ENCODE measurements around the gene ANKRD31.
A peak's percentile ranks its signal among the peaks of the same experiment; 100 is the strongest.
"Not testable (repeated sequence)": the region's sequence is repeated elsewhere in the genome, so short reads cannot be mapped to it uniquely, and the experiment has no call there.

ANKRD31 gene, protein sequence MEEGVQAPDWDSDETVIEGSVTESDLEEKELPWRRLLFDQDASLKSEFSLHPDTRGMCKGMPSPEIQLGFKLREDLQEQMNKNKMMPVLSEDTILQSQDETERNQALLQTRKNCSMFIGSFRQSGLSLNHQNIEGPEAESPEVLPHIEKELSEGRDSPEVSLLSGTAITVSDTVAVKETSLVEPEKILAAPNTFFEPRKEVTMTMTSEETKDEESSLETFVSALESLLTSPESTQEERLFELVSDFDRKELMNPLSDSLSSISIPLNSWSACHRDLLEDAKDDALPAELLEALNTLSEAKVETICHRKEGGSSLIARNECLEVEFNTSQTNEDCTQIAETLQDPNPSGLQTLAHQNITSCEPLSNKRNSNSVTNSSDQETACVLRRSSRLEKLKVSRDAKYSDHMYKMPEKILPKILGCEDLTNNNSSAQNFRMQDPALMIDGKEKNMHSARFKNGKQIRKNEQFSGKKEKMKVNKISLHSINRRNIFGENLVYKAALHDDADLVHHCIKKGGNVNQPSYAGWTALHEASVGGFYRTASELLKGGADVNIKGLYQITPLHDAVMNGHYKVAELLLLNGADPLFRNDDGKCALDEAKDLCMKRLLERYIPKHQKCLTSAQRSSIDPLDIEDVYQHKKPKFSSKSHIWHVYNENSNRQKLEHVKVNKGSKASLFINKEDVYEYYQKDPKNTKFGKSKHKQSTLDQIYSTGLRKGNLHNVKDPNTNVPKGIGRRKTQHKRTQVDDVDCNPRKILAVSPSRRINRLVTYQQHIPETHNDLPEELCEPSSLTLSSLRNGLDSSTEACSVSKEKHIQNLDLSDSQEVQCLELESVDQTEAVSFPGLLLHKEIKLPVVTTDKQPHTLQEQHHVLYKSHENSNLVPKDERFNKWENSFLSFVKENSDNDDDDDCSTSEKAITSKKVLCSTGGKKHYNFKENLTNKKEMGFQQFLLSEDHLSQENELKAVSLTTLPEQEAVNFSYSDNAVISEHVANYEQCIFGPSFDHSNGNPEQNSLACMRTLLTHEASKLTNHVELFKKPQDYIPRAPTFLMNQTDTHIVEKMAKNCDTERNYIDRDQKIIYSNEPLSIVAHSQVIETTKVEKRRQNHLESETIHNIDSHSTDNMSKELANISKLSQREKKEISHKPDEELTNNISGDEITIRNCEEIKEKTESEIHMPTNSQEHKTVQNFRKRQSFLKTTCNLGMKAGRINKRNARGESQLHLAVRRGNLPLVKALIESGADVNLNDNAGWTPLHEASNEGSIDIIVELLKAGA (N-terminal part only)

DNA sequence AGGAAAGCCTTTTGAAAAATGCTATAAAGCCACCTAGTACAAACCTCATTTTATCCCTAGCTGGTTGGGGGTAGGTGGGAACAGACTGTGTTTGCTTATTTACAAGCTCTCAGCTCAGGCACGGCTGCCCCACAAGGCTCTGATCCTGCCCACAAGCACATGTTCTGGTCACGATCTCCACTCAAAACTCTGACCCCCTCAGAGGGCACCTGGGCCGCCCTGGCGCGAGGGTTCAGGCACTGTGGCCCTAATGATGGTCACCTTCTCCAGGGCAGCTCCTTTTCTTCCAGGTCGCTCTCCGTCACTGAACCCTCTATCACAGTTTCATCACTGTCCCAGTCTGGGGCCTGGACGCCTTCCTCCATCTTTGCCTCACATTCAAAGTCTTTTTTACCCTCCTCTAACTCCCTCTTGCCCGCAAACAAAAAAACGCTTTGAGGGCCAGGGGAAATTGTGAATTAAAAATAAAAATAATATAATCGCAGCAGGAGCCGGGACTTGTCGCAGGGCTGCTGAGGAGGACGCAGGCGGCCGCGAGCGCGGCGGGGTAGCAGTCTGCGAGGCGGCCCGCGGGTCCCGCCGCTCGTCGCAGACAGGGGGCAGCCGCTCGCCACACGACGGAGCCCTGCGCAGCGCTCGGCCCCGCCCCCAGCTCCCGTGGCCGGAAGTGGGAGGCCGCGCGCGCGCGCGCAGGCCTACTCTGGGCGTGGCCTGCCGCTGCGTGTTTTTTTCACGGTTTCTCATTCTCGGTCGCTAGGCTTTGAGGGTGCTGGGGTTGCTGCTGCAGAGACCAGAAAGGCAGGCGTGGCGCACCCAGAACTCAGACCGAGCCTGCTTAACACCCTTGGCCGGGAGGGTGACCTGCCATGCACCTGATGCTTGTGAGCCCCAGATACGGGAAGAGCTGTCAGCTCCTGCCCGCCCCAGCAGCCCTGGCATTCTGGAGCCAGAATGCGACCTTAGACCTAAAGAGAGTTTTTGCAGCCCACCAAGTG lies at the start of gene ANKRD31:
ANKRD31 (minus strand) TSS at position 557 of the 995 bp plus-strand sequence; CDS start at position 365, 192 bp downstream.
- in situ Hi-C loops (cut with HindIII; ENCODE audit: low pct_unique_long_range_greater_than_20kb, low sequenced_read_pairs): no loop called here
- TF ChIP-seq JUND (IDR thresholded peaks at IDR 0.05; ENCODE audit: low read depth): no peak
- DNase-seq (ENCODE audit: low read depth in 1 of 2, low spot score in 1 of 2): peak; percentile 78 to 89

DNA sequence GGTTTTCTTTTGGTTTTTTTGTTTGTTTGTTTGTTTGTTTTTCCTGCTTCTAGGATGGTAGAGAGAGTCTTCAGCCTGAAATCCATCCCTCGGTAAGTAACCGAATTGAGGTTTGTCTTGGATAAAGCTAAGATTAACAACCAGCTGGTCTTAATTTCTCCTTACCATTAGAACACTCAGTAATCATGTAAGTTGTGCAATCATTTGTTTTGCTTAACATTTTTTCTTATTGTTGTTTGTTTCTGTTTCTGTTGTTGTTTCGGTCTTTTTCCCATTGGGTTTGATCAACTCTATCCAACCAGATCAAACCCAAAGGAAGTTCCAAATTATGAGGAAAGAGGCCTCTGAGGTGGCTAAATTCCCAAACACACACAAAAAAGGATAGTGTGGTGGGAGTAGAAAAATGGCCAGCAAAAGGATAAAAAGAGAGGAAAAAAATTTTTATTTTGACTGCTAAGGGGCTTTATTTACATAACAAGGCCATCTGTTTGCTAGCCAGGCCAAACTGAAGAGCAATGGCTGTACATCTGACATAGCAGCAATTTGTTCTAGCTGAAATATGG lies 49.6 kb upstream of the ANKRD31 start:
- in situ Hi-C loops (cut with HindIII; ENCODE audit: low pct_unique_long_range_greater_than_20kb, low sequenced_read_pairs): no loop called here
- no peak for TF ChIP-seq JUND (IDR thresholded peaks at IDR 0.05; ENCODE audit: low read depth)

DNA sequence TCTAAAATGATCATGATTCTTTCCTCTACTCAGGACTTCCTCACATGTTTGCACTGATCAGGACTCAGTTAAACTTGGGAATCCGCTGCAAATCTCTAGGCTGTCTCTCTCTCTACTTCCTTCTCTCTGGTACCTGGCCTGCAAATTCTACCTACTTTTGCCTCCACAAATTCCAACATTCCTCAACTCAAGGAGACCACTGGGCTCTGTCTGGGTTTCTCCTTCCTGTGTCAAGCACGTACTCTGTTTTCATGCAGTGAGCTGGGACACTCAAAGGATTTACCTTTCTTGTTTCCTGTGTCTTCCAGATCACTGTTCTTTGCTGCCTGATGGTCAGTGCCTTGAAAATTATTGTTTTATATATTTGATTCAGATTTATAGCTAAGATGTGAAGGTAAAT lies 45.9 kb upstream of the ANKRD31 start:
- no peak for DNase-seq (ENCODE audit: low read depth in 1 of 2, low spot score in 1 of 2)
- TF ChIP-seq JUND (IDR thresholded peaks at IDR 0.05; ENCODE audit: low read depth): no peak
- in situ Hi-C loops (cut with HindIII; ENCODE audit: low pct_unique_long_range_greater_than_20kb, low sequenced_read_pairs): no loop called here

More for the DNA sequence above, 49.6 kb upstream of the ANKRD31 start:
- no peak for DNase-seq (ENCODE audit: low read depth in 1 of 2, low spot score in 1 of 2)

DNA sequence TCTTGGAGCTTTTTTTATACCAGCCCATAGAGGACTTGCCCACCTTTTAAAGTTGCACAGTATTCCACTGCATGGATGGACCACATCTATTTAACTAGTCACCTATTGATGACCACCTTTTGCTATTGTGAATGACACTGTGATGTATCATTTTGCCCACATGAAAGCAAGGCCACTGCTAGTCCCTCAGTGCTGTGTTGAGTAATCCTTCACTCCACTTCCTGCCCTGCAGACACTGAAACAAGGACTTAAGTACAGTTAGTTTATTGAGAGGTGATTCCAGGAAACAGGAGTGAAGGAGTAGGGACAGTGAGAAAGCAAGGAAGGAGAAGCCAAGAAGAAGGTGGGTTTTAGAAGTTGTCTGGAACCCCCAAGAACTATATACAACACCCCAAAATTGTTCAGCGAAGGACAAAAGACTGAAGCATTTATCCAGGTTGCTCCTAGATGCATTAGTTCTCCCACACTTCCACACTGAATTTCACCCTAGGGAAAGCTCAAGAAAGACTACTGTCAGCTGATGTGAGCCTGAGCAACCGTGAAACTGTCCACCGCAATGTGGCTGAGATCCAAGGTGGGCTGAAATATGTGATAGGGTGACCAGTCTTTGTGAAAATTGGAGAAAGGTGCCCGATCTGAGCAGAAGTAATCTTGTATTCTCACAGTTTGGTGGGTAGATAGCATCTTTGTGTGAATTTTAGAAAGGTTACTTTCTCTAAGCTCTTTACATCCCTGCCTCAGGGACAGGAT lies 45.2 kb upstream of the ANKRD31 start:
- DNase-seq (ENCODE audit: low read depth in 1 of 2, low spot score in 1 of 2): no peak
- in situ Hi-C loops (cut with HindIII; ENCODE audit: low pct_unique_long_range_greater_than_20kb, low sequenced_read_pairs): no loop called here
- no peak for TF ChIP-seq JUND (IDR thresholded peaks at IDR 0.05; ENCODE audit: low read depth)

DNA sequence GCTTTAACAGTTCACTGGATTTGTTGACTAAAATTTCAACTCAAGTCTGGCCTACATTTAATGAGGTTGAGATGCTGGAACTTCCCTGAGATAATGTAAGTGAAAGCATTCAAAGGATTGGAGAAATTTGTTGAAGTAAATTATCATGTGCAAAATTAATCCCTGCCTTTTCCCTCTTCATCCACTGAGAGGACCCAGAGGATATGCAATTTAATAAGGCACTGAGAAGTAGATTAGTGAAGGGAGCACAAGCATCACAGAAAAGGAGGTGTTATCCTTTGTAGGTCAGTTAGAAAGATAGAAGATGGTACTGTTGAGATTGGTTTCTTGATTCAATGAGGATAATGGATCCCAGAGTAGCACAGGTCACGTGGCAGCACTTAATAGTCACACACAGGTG lies 42.6 kb upstream of the ANKRD31 start:
- TF ChIP-seq JUND (IDR thresholded peaks at IDR 0.05; ENCODE audit: low read depth): no peak
- DNase-seq (ENCODE audit: low read depth in 1 of 2, low spot score in 1 of 2): no peak
- in situ Hi-C loops (cut with HindIII; ENCODE audit: low pct_unique_long_range_greater_than_20kb, low sequenced_read_pairs): no loop called here

DNA sequence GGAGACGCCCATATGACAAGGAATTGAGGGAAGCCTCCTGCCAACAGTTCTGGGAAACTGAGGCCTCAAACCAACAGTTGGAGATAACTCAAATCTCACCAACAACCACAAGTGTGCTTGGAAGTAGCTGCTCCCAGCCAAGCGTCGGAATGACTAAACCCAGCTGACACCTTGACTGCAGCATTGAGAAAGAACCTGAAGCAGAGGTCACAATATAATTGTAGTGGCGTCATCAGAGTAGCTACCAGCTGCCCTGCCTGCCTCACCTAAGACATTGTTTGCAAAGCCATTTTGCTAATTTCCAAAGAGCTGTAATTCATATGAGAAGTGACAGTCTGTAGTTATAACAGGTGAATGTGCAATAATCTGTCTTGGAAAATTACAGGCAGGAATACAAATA lies 40.8 kb upstream of the ANKRD31 start:
- no peak for DNase-seq (ENCODE audit: low read depth in 1 of 2, low spot score in 1 of 2)
- in situ Hi-C loops (cut with HindIII; ENCODE audit: low pct_unique_long_range_greater_than_20kb, low sequenced_read_pairs): no loop called here
- no peak for TF ChIP-seq JUND (IDR thresholded peaks at IDR 0.05; ENCODE audit: low read depth)

DNA sequence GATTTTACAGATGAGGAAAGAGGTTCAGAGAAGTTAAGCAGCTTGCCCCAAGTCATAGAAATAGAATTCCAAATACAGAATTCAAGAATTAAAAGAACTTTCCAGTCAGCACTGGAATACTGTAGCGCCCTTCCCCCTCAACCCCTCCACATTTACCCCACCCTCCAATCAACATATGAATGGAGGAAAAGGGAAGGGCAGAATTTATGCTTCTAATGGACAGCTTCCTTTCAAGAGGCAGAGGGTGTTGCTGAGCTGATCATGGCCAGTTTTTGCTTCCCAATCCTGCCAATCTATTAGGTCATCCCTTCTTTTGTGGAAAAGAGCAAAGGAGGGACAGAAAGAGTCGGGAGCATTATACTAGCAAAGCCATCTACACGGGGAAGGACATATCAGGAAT lies 39.1 kb upstream of the ANKRD31 start:
- no peak for DNase-seq (ENCODE audit: low read depth in 1 of 2, low spot score in 1 of 2)
- no peak for TF ChIP-seq JUND (IDR thresholded peaks at IDR 0.05; ENCODE audit: low read depth)
- in situ Hi-C loops (cut with HindIII; ENCODE audit: low pct_unique_long_range_greater_than_20kb, low sequenced_read_pairs): no loop called here

DNA sequence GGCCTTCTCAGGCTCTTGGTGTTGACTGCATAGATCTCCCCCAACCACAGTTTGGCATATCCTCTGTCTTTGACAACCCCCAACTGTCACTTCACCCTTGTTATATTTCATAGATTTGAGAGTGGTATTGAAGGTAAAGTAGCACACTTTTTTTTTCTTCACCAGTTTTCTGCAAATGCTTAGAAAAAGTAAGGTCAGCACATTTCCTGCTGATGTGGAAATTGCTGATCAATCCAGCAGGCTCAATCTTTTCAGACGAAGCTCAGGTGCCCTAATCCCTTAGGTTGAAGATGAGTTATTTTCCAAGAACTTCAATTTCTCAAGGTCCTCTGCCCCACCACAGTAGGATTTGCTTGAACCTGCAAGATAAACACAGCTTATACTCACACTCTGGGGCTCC lies 38.5 kb upstream of the ANKRD31 start:
- DNase-seq (ENCODE audit: low read depth in 1 of 2, low spot score in 1 of 2): no peak
- in situ Hi-C loops (cut with HindIII; ENCODE audit: low pct_unique_long_range_greater_than_20kb, low sequenced_read_pairs): no loop called here
- TF ChIP-seq JUND (IDR thresholded peaks at IDR 0.05; ENCODE audit: low read depth): no peak

DNA sequence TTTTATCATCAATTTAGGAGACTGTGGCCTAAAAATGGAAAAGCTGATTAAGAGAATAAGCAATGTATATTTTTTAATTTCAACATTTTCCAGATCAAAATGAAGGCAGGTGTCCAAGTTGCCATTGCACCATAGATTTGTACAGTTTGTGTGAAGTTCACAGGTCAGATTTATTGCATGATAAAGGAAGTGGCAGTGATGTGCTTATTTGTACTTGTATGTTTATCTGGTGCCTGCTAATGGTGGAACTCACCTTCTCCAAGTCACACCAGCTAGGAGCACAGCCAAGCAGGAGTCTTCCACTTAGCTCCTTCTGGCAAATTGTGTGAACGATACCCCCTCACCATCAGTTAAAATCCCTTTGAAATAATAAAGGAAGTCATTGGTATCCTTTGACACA lies 37.8 kb upstream of the ANKRD31 start:
- in situ Hi-C loops (cut with HindIII; ENCODE audit: low pct_unique_long_range_greater_than_20kb, low sequenced_read_pairs): no loop called here
- no peak for TF ChIP-seq JUND (IDR thresholded peaks at IDR 0.05; ENCODE audit: low read depth)
- no peak for DNase-seq (ENCODE audit: low read depth in 1 of 2, low spot score in 1 of 2)

DNA sequence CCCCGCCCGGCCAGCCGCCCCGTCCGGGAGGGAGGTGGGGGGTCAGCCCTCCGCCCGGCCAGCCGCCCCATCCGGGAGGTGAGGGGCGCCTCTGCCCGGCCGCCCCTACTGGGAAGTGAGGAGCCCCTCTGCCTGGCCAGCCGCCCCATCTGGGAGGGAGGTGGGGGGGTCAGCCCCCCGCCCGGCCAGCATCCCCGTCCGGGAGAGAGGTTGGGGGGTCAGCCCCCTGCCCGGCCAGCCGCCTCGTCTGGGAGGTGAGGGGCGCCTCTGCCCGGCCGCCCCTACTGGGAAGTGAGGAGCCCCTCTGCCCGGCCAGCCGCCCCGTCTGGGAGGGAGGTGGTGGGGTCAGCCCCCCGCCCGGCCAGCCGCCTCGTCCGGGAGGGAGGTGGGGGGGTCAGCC lies 33.9 kb upstream of the ANKRD31 start:
- in situ Hi-C loops (cut with HindIII; ENCODE audit: low pct_unique_long_range_greater_than_20kb, low sequenced_read_pairs); DNase-seq (ENCODE audit: low read depth in 1 of 2, low spot score in 1 of 2): not testable (repeated sequence)
